Superior temporal gyrus (tissue), 1 donor: Measurements from ENCODE around the gene RCSD1.

ENCODE experiments used
- DNase-seq: peaks from one replicate; pipeline ENCODE4 v3.0.0-alpha.2; 2016; ENCODE audit errors: extremely low spot score

Gene RCSD1

GRCh38 chr1:167669209-167670124, 39.4 kb downstream of the RCSD1 start:
- no peak for DNase-seq

DNA sequence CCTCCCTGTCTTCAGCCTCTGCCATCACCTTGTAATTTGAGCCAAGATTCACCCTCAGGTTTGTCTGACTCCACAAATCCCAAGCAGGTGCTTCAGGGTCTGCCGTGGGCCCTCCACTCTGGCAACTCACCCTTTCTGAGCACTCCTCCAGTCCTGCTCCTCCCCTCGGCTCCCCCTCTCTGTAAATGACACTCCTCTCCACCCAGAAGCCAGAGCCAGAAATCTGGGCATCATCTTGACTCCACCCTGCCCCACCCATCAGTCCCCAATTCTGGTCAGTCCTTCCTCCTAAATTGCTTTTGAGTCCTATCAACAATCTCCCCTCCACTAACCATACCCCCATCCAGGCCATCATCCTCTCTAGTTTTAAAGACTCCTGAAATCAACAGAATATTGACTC, 40.5 kb downstream of the RCSD1 start:
- no peak for DNase-seq

DNA sequence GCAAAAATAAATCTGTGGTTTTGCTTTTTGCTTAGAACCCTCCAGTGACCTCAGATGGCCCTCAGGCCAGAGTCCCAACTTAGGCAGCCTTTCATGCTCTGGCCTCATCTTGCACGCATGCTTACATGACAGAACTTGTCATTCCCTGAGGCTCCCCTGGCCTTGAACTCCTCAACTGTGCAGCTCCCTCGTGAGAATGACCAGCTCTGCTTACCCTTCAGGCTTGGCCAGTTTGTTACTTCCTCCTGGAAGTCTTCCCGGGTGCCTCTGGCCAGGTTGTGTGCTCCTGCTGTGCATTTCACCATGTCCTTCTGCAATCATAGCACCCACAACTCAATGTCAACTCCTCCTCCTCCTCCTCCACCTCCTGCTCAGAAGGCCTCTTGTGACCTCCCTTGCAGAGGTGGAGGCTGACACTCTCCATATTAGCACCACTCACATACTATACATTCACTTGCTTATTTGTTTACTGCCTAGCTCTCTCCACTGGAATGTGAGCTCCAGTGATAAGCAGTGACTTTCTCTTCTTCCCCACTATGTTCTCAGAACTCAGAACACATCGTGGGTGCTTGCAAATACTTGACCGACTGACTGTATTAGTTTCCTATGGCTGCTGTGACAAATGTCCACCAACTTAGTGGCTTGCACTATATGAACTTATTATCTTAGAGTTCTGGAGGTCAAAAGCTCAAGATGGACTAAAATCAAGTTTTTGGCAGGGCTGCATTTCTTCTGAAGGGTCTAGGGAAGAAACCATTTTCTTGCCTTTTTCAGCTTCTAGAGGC, 41.9 kb downstream of the RCSD1 start:
- DNase-seq = no peak

DNA sequence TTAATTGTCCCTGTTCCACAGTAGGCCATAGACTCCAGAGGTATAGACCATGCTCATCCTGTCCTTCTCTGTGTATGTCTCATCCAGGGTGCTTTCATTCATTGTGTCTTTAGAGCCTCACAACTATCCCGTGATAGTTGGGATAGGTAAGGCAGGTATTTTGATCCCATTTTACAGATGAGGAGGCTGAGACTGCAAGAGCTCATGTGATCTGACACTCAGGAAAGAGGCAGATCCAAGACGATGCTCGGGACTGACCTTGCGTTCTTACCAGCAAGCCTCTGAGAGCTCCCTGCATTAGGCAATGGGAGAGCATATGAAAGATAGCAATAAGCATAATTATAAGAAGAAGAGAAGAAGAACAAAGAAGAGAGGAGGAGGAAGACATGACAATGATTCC, 42.8 kb downstream of the RCSD1 start:
- no peak for DNase-seq

DNA sequence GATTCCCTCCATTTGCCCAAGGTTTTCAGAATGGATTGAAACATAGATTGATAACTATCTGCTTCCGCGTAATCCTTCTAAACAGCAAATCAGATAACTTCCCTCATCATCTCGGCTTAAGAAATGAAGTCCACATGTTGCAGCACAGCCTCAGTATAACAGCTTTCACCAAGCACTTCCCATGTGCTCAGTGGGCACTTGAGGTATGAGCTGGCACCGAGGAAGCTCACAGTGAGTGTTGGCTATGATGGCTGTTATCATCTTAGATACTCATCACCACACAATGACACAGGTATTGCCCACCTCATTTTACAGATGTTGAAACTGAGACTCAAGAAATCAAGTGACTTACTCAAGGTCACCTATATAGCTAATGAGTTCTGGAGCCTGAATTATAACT, 43.2 kb downstream of the RCSD1 start:
- DNase-seq = no peak

DNA sequence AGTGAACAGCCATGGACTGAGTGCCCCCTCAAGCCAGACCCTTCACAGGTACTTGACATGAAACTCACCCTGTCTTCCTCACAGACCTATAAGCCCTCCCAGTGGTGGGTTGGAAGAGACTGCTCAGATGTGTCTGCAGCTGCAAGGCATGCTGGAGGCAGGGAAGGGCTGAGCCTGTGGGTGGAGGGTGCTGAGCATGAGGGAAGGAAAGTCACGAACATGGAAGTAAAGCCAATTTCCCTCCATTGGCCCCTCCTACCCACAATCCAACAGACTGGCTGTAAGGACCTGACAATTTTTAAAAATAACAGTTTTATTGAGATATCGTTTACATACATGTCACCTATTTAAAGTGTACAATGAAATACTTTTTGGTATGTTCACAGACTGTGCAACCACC, 44.1 kb downstream of the RCSD1 start:
- DNase-seq = no peak

- DNase-seq = no peak
Measured at GRCh38 chr1:167675440-167675839, 45.4 kb downstream of the RCSD1 start.

GRCh38 chr1:167676205-167676915, 46.3 kb downstream of the RCSD1 start:
- no peak for DNase-seq

GRCh38 chr1:167676916-167677848, 47.1 kb downstream of the RCSD1 start:
- DNase-seq = no peak

- no peak for DNase-seq
Measured at GRCh38 chr1:167678422-167678821, 48.4 kb downstream of the RCSD1 start.

GRCh38 chr1:167678838-167679237, 48.8 kb downstream of the RCSD1 start:
- no peak for DNase-seq

DNA sequence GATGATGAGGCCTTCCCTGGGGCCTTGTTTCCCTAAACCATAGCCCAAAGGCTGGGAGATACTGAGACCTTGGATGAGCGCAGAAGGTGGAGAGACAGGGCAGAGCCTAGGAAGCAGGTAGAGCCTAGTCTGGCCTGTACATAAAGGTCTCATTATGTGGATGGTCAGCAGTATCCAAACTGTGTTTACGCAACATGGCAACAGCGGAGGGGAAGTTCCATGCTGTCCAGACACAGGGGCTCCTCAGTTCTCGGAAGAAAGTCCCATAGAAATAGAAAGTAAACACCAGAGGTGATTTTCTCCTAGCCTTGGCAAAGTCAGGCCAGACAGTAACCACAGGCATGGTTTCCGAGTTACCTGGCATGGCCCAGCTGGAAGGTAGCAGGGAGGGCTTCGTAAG, 49.7 kb downstream of the RCSD1 start:
- no peak for DNase-seq

DNA sequence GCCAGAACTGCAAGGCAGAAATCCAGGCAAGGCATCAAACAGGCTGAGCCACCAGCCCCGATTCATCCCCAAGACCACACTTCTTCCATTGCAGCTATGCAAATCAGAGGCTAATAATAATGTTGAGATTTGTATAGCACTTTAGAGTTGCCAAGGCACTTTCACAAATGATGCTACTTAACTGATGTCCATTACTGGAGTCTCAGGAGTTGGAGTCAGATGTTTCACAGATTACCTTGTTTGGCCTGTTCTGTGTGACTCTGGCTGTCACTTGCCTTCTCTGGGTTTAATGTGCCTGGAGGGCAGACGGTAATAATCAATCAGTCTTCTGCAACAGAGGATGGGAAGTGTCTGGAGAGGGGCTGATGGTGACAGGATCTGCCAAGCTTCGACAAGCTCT, 51.0 kb downstream of the RCSD1 start:
- no peak for DNase-seq

GRCh38 chr1:167681451-167682098, 51.5 kb downstream of the RCSD1 start:
- DNase-seq = no peak

- no peak for DNase-seq
Measured at GRCh38 chr1:167683226-167683625, 53.2 kb downstream of the RCSD1 start.

DNA sequence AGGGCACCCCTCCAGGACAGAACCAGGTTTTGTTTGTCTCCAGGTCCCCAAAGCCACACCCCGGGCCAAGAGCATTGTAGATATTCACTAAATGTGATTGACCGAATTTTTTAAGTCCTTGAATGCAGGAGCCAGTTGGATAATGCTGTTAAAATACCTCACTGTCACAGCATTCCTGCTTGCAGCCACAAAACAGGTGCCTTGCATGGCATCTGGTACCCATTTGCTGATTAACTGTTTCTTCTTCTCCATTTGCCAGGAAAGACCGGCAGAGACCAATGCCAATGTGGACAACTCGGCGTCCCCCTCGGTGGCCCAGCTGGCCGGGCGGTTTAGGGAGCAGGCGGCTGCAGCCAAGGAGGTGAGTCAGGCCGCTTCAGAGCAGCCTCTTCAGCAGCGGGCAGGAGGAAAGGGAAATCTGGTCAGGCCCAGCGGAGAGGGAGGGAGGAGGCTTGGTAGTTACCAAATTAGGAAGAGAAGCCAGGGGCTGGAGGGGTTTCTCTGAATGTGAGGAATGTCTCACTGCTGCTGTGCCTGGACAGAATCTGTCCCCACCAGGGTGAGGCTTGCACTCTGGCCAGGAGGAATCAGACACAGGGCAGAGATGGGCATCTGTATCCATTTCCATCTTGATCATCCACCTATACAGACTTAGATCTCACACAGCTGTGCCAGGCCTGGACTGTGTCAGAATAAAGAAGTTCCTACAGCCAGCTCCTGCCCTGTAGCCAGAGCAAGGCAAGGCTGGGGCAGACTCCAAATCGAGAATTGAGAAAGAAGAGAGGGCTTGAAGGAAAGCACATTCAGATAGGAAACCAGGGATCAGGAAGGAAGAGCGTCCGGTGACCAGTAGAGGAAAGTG, 53.8 kb downstream of the RCSD1 start:
- DNase-seq = no peak

DNA sequence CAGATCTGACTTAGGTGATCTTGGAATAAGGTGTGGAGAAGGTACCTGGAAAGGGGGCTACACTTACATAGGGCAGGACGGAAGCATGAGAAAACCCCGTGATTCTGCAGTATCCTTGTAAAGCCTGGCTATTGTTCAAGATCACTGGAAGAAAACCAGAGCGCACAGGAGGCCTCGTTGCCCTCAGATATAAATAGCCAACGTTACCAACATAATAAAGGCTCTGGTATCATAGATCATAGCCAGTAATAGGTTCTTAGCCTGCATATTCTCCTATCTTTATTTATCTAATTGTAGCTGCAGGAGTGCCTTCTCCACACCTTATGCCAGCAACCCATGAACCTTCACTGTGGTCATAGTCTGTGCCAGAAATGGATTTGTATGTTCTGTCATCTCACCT, 55.8 kb downstream of the RCSD1 start:
- no peak for DNase-seq

DNA sequence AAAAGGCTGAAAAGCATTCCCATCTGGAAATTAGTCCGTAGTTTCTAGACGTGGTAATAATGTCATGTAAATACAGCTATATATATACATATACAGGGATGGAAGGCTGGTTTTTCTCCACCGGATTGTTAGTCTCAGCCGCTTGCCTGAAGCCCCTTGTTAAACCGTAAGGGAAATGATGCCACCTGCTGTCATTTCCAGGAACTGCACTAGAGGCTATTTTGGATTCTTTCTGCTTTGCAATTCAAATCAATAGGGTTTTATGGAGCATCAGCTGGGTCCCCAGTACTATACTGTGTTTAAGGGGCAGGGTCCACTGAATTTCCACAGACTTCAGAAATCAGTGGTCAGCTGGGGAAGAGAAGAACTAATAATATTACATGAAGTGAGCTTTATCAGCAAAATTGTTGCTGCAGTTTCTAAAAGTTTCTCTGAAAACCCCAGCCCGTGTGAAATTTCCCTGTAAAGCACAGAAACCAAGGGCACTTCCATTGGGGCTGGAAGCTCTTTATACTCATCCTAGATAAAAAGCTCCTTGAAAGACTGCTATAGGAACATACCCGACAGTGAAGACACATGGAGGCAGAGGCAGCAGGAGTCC, 58.0 kb downstream of the RCSD1 start:
- DNase-seq = peak; percentile 98

DNA sequence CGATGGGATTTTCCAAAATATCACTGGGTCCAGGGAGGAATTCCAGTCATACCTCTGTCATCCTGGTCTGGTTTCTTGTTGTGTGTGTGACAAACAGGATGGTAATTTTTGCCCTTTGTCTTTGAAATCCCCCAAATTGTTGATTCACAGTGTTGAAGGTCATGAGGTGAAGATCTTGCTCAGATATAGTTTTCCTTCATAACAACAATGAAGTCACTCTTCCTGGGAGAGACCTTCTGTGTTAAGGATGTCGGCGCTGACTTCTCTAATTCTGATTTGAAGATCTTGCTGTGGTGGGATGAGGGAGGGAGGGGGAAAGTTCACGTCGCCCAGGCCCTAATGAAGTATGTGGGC, 59.5 kb downstream of the RCSD1 start:
- no peak for DNase-seq
